Amniotic stem cell (primary cell): ENCODE measurements around the gene PRKCH.

Source experiments
- DNase-seq: peaks from one replicate; lab custom pipeline; 2025; lab: John Stamatoyannopoulos, UW

Gene PRKCH

DNA sequence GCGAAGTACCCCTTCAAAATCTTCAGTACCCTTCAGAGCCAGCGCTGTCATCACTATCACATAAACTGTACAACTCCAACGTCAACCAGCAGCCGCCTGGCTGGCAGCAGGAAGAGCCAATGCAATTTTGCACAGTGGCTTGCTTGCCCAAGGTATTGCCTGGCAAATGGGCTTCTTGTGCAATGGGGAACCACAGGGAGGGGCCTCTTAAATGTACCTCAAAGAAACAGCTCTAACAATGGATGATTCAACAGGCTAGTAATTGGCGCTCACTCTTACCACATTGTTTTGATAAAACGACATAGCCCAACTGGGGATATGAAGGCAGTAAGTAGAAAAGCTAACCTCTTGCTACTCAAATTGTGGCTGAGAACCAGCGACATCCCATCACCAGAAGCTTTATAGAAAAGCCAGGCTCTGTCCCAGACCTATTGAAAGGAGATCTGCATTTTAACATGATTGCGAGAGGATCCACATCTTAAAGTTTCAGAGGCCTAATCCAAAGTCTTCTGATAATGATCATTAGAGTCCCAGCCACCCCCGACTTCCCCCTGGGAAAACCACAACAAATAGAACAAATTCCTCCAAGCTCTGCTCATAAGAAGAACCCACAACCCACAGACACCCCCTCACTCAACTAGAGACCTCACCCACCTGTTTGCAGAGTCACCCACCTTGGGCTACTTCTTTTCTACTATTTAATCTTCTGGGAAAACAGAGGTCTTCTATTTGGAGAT, 248.6 kb downstream of the PRKCH start:
- DNase-seq, result no peak

DNA sequence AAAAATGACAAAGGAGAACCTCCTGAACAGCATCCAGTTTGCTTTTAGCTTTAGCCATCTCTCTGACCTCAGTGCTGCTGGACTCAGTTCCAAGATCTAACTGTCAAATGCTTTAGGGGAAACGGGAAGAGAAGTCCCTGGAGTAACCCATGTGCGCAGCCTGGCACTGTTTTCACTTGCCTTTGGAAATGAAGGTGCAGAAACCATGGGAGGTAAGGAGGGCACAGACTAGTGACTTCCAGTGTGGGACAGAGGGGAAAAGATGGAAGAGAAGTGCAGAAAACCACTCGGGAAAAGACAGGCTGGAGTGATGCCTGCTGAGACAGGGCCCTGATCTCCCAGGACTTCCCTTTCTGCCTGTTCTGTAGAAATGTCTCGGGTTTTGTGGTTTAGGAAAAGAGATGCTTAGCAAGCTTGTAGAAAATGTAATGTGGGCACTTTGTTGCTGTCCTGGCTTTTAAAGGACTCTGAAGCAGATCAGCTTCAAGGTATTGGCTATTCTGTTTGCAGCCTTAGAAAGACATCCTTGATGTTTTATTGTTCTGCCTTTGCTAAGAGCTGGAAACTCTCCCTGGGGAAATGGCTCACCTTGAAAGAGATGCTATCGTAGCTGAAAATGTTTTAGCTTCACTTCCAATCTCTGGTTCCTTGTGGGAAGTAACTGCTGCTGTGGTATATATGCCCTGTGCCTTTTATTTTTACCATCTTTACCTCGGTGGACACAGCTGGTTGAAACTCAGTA, 249.3 kb downstream of the PRKCH start:
- no peak for DNase-seq

DNA sequence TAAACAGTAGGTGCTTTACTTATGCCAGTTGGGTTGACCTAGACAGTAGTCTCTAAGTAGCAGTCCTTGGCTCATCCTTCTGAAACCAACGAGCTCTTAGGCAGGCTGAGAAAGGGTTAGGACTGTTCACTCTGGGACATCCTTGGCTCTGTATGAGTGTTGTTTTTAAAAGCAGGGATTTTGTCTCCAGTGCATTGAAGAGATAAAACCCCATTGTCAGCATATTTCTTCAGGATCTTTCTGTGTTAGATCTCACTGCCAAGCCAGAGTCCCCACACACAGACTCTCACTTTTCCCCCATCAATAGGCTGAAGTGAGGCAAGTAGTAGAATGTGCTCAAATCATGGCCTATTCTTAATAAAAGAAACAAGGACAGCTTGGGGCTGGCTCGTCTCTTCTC, 250.5 kb downstream of the PRKCH start:
- no peak for DNase-seq

- no peak for DNase-seq
Observed at GRCh38 chr14:61573321-61573720, 251.9 kb downstream of the PRKCH start.

DNA sequence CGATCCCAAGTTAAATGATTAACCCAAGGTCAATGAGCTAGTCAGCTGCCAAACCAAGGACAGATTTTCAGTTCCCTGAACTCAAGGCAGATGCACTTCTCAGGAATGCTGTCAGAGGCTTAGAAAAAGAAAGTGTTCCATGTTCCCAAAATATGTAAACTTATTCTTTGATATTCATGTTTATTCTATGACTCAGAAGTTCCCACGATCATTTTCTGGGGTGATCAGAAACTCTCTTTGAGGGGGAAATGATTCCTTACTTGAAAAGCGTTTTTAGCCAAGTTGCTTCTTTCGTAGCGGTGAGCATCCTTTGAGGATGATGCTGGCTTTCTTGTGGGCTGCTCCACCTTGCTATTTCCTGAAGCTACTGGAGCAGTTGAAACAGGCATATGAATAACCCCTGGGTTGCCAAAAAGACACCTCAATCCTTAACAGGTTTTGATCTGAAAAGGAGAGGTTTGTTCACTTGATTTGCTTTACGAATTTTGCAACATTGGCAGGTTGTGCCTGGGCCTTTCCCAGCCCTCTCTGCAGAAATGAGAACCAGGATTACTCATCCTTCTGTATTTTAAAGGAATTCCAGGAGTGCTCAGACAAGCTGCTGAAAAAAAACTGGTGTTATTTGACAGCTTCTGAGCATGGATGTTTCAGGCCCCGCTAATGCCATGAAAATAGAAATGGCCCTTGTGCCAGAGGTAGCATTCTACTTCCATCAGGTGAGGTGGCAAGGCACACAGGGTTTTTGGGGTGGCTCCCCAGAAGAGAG, 252.6 kb downstream of the PRKCH start:
- DNase-seq, result peak; percentile 44

- no peak for DNase-seq
Observed at GRCh38 chr14:61574514-61574807, 253.1 kb downstream of the PRKCH start.

GRCh38 chr14:61575126-61575525, 253.7 kb downstream of the PRKCH start:
- DNase-seq, result no peak

- no peak for DNase-seq
Observed at GRCh38 chr14:61575551-61576150, 254.3 kb downstream of the PRKCH start.

DNA sequence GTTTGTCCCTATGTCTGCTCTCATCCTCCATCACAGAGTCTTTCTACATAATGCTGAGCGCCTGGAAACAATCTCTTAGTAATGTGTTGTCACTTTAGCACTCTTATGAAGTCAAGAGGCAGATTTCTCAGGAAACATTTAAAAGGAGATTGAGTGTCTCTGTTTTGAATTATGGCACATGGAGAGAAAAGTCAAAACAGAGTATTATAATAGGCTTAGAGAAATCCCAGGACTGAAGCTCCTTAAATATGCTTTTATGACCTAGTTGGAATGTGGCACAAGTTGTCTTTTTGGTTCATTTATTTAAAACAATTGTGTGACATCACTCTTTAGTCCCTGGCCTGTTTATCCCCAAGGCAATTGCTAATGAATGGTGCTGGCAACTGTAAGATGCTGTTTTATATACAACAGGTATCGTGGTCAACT, 256.1 kb downstream of the PRKCH start:
- DNase-seq, result no peak

- DNase-seq, result no peak
Observed at GRCh38 chr14:61578745-61579144, 257.4 kb downstream of the PRKCH start.

DNA sequence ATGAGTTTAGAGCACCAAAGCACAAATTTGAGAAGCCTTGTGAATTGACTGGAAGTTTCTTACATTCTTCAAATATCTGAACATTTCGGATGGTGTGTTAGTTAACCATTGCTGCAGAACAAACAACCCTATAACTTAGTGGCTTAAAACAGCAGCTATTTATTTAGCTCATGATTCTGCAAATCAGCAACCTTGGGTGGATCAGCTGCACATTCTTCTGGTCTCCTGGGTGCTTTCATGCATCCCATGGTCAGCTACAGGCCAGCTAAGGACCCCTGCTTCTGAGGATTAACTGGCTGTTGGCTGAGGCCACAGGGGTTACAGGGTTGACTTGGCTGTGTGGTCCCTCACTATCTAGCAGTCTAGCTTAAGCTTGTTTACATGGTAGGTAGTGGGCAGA, 260.0 kb downstream of the PRKCH start:
- DNase-seq, result no peak

GRCh38 chr14:61581955-61582615, 260.7 kb downstream of the PRKCH start:
- DNase-seq, result no peak

DNA sequence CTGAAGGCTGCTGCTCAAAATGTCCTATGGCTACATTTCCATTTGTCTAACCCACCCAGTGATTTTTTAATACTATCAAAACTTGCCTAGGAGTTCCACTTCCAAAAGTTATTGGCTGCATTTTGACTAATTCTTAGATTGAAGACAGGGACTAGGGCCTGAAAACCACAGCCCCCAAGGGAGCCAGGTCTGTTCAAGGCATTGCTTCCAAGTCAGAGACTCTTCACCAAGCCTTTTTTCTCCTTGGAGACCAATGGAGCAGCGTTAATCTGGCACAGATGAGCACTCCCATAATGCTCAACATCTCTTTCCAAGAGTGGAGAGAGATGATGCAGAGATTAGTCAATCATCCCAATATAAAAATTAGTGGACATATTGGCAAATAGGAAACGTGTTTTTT, 261.4 kb downstream of the PRKCH start:
- DNase-seq, result no peak

- peak; percentile 34 for DNase-seq
Observed at GRCh38 chr14:61584331-61584741, 263.0 kb downstream of the PRKCH start.

GRCh38 chr14:61585598-61586543, 264.5 kb downstream of the PRKCH start:
- peak; percentile 42 for DNase-seq

- DNase-seq, result no peak
Observed at GRCh38 chr14:61586544-61587055, 265.2 kb downstream of the PRKCH start.

- no peak for DNase-seq
Observed at GRCh38 chr14:61587081-61587713, 265.8 kb downstream of the PRKCH start.

GRCh38 chr14:61588419-61588901, 267.1 kb downstream of the PRKCH start:
- DNase-seq, result no peak

DNA sequence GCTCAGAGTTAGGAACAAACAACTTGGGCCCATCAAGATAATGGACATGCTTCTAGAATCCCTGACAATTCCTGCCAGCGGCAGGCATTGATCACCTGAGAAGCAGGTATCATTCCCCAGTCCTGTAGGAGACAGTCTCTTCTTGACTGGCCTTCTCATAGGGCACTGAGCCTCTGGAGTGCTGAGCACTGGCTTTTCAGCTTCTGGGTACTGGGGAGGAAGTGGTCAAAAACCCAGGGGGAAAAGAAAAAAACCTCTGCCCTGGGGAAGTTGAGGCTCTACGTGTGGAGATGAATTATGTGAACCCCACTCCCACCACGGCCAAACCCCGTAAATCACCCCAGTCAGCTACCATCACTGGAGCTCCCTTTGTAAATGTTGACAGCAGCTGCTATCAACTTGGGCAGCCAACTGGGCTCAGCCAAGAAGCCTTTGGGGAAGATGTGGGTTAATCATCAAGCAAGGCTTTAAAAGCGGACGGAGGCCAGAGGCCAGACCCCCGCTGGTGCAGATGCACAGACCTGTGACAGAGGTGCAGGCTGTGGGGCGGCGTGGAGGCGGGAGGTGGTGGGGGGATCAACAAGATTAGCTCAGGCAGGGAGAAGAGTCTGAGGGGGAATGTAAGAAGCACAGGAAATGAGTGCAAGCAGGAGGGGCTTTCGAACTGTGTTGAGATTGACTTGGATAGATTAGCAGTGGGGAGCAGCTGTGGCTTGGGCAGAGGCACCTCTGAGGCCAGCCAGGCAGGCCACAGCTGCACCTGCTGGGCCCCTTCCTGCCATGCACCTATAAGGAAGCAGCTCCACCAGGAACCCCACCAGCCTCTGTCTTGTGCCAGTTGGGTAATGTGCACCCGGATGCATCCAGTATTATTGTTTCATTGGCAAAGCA, 268.6 kb downstream of the PRKCH start:
- DNase-seq, result no peak
